GM21619 (cell line): ENCODE data around the gene SESN1.

Experiments used
- ATAC-seq: cut with Tn5 transposase; IDR thresholded peaks from one replicate; pipeline ENCODE4 v1.9.1; 2021; ENCODE audit not compliant: unreplicated experiment

SESN1 gene

GRCh38 chr6:108942556-108943492, 151.8 kb downstream of the SESN1 start:
- no peak for ATAC-seq

GRCh38 chr6:108941859-108942258, 152.8 kb downstream of the SESN1 start:
- no peak for ATAC-seq

GRCh38 chr6:108941281-108941680, 153.4 kb downstream of the SESN1 start:
- ATAC-seq, result no peak

GRCh38 chr6:108940741-108941140, 153.9 kb downstream of the SESN1 start:
- ATAC-seq, result no peak

GRCh38 chr6:108937170-108937569, 157.5 kb downstream of the SESN1 start:
- ATAC-seq, result no peak
